ENCODE results near the gene AKAP8L. TPM values are rescaled to one million over a fixed set of nuclear protein-coding genes. Genes with fewer than 3 reads are reported as not detected.
A peak's percentile ranks its signal among the peaks of the same experiment; 100 is the strongest.

AKAP8L gene, protein sequence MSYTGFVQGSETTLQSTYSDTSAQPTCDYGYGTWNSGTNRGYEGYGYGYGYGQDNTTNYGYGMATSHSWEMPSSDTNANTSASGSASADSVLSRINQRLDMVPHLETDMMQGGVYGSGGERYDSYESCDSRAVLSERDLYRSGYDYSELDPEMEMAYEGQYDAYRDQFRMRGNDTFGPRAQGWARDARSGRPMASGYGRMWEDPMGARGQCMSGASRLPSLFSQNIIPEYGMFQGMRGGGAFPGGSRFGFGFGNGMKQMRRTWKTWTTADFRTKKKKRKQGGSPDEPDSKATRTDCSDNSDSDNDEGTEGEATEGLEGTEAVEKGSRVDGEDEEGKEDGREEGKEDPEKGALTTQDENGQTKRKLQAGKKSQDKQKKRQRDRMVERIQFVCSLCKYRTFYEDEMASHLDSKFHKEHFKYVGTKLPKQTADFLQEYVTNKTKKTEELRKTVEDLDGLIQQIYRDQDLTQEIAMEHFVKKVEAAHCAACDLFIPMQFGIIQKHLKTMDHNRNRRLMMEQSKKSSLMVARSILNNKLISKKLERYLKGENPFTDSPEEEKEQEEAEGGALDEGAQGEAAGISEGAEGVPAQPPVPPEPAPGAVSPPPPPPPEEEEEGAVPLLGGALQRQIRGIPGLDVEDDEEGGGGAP
- 133 TPM for total RNA-seq

DNA sequence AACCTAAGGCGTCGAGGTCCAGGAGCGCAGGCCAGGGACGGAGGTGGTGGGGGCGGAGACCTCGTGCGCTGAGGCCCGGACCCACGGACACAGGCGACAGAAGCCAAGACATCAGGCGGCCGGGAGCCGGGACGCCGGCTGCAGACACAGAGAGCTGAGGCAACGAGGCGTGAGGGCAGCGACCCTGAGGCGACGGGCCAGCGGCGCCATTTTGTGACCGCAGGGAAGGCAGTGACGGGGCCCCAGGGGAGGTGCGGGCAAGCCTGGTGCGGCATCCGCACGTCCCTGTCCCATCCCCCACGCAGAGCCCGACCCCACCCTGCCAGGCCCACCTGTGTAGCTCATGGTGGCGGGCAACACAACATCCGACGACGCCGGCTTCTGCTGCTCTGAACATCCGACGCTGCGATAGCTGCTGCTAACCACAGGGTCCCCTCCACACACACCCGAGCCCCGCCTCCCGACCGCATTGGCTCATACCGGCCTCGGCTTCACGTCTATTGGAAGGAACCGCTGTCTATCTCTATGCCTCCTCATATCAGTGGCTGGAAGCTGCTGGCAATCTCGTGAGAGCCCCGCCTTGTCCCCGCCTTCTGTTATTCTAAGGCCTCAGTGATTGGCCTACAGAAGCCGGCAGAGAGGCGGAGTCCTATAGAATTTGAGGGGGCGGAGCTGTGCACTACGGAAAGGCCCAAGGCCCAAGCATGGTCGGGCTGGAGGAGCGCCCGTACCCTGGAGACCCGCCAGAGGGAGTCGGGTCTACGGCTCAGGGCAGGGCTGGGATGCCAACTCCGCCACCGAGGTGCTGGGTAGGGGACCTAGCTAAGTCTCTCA, at the start of gene AKAP8L:
Gene AKAP8L (minus strand): TSS at position 410 of the 834 bp plus-strand sequence. CDS start 65 bp downstream, at position 345.
- peak; percentile 100 for DNase-seq (ENCODE audit: low spot score)

DNA sequence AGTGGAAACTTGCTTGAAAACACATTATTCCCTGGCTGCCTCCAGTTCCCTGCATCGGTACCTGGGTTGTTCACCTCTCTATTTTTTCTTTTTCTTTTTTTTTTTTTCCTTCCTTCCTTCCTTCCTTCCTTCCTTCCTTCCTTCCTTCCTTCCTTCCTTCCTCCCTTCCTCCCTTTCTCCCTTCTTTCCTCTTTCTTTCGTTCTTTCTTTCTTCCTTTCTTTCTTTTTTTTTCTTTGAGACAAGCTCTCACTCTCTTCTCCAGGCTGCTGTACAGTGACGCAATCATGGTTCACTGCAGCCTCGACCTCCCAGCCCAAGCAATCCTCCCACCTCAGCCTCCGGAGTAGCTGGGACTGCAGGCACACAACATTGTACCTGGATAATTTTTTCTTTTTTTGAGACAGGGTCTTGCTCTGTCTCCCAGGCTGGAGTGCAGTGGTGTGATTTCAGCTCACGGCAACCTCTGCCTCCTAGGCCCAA, 49.0 kb upstream of the AKAP8L start:
- DNase-seq (ENCODE audit: low spot score), result no peak

- no peak for DNase-seq (ENCODE audit: low spot score)
These were observed 48.3 kb upstream of the AKAP8L start for GRCh38 chr19:15466851-15467733.

GRCh38 chr19:15464394-15465385, 45.9 kb upstream of the AKAP8L start, which contains the start of gene RASAL3:
Gene RASAL3, minus strand, starts transcription at chr19:15464544. Its CDS starts 186 bp downstream, at chr19:15464358.
- no peak for DNase-seq (ENCODE audit: low spot score)

- no peak for DNase-seq (ENCODE audit: low spot score)
These were observed 45.1 kb upstream of the AKAP8L start for GRCh38 chr19:15463861-15464371.

DNA sequence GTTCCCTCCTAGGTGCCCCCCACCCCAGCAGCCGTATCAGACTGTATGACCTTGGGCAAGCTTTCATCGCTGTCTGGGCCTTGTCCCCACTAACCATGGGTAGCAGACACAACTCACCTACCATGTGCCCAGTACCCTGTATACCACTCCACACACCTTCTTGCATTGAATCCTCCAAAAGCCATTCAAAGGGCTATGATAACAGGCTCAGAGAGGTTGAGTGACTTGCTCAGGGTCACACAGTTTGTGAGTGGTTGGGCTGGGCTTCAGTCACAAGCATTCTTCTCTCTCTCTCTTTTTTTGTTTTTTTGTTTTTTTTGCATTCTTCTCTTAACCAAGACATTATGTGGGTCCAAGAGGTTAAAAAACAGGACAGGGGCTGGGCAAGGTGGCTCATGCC, 42.9 kb upstream of the AKAP8L start:
- no peak for DNase-seq (ENCODE audit: low spot score)

DNA sequence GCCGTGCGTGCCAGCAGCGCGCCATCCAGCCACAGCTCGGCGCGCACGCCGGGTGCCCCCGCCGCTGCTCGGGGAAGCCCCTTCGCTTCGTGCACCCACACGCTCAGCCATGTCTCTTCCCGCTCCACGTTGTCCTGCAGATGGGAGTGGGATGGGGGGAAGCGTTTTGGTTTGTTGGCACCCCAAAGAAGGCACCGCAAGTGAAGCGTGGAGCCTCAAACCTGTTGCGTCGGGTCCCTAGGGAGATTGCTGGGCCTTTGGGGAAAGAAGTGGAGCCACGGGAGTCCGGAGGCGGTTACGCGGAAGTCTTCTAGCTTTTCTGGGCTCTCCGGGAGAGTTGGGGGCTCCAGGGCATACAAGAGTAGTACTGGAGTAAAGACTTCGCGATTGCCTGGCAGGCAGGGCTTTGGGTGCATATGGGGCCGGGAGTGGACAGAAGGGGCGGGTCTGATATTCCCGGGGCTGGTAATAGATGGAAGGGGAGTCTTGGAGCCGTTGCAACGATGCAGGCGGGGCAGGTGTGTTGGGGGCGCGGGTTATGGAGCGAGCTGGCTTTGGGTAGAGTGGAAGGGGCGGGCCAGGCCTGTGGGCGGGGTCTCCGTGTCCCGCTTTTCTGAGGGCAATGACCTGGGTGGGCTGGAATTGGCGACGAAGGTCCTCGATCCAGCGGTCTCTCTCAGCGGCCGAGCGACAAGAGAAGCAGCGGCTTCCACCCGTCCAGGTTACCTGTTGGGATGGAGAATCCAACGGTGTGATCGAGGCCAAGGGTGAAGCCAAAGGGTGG, 39.1 kb upstream of the AKAP8L start:
- no peak for DNase-seq (ENCODE audit: low spot score)

GRCh38 chr19:15456871-15457700, 38.3 kb upstream of the AKAP8L start:
- peak; percentile 55 for DNase-seq (ENCODE audit: low spot score)

GRCh38 chr19:15456441-15456840, 37.7 kb upstream of the AKAP8L start:
- no peak for DNase-seq (ENCODE audit: low spot score)

GRCh38 chr19:15455996-15456395, 37.2 kb upstream of the AKAP8L start:
- DNase-seq (ENCODE audit: low spot score), result no peak

GRCh38 chr19:15453906-15454860, 35.4 kb upstream of the AKAP8L start:
- DNase-seq (ENCODE audit: low spot score), result no peak

DNA sequence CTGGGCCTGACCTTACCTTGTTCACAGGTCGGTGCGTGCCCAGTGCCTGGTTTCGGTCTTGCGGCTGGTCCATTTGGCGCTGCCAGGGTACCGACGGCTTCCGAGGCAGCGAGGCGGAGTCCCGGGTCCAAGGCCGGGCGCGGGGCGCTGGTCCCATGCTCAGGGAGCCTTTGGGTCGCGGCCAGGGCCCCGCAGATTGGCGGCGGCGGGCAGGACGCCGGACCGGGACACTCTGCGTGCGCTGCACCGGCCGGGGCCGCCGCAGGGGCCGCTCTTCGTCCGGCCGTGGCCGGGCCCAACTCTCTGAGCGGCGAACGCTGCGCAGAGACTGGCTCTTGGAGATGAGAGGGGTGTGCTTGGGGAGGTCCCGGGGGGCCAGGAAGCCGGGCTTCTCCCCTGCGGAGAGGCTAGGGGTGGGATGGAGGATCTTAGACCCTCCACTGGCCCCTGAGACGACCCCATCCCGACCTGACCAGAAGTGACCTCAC, 34.3 kb upstream of the AKAP8L start:
- no peak for DNase-seq (ENCODE audit: low spot score)

GRCh38 chr19:15452111-15453047, 33.6 kb upstream of the AKAP8L start:
- DNase-seq (ENCODE audit: low spot score), result peak; percentile 91

DNA sequence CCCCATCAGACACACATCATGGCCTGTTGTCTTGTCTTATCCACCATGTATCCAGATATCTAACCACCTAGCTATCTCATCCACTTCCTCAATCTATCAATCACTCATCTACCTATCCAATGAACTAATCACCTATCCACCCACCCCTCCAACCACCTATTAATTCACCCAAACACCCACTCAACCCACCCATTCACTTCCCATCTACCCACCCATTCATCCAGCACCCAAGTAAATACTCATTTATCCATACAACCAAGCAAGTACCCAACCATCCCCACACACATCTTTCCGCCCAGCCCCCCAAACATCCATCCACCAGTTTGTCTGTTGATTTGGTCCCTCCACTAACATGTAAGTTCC, 31.7 kb upstream of the AKAP8L start:
- no peak for DNase-seq (ENCODE audit: low spot score)
